ENCODE measurements around the gene NDUFB10.

Gene NDUFB10

DNA sequence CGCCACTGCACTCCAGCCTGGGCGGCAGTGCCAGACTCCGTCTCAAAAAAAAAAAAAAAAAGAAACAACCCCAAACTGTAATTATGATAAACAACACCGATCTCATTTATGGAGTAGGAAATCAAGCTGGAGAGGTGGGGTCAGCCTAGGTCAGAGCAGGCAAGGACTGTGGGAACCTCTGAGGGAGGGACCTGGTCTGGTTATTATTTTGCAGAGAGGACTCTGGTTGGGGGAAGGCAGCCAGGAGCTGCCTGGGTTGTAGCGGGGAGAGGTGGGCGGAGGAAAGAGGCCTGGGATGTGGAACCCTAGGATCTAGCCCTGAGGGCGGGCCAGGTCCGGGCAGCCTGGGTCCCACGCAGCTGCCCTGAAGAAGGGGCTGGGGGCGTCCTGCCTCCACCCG is 30.2 kb upstream of the NDUFB10 start:
- Histone ChIP-seq H3K4me2 (ENCODE audit: low read length, poor library complexity, severe bottlenecking) (peak overlapping the region; percentile 30), H3K9me3 (ENCODE audit: control insufficient read depth, low read length) (no peaks in the 10 kb centered on the region)
- no peak for DNase-seq

DNA sequence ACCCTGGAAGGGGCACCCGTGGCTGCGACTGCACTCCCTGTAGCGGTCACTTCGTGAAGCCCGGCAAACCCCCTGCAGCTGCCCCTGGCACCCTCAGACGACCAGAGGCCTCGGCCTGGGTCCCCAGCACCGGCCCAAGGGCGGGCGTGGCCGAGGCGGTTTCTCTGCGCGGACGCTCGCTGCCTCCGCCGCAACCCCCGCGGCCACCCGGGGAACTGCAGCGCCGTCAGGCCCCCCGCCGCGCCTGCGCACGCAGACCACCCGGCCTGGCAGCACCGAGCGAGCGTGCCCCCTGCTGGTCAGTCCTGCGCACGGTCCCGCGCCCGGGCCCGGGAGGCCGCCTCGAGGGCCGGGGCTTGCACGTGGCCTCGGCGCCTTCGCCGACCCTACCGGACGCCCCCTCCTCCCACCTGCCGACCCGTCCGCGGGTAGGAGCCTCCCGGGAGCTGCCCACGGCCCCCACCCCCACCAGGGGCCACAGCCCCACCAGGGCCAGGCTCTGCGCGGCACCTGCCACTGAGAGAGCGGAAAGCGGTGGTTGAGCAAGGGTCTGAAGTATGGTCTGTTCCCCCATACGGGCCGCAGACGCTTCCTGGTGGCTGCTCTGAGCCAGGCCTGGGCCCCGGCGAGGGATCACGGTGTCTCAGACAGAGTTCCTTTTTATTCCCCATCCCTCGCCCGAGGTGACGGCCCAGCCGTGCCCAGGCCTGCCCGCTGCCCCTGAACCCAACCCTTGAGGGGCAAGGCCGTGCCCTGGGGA is 29.6 kb upstream of the NDUFB10 start:
- Histone ChIP-seq H3K4me2 (ENCODE audit: low read length, poor library complexity, severe bottlenecking) (peak overlapping the region; percentile 77), H3K36me3 (ENCODE audit: control insufficient read depth in 1 of 2, insufficient read depth in 2 of 2, low read depth in 1 of 2, low read length in 2 of 2) (no peaks in the 10 kb centered on the region), H3K14ac (ENCODE audit: low read length in 2 of 2) (no peak overlapping the region), H2BK12ac (ENCODE audit: low read length in 2 of 2) (no peak overlapping the region), H3K4me1 (ENCODE audit: control insufficient read depth, insufficient read depth, low read depth, low read length) (peaks cover 20% of the 10 kb centered on the region), H3K18ac (ENCODE audit: low read depth in 1 of 2, low read length in 2 of 2) (peak overlapping the region; percentile 75 to 94), H3K4me3 (ENCODE audit: insufficient read depth in 1 of 2, low read depth in 1 of 2, low read length in 2 of 2) (peak overlapping the region; percentile 57 to 72), H3K27ac (ENCODE audit: low read length, poor library complexity, severe bottlenecking) (no peak overlapping the region), H2BK5ac (ENCODE audit: low read depth, low read length, poor library complexity, severe bottlenecking) (no peak overlapping the region), H3K9me3 (ENCODE audit: control insufficient read depth, low read length) (no peaks in the 10 kb centered on the region), H2AK5ac (ENCODE audit: low read length, severe bottlenecking) (no peak overlapping the region), H3K79me1 (replicated peaks; ENCODE audit: low read length, poor library complexity, severe bottlenecking) (no peaks in the 10 kb centered on the region), H2AFZ (ENCODE audit: low read depth, low read length) (peak overlapping the region; percentile 54), H4K91ac (ENCODE audit: low read length) (peak overlapping the region; percentile 81), H3K4ac (ENCODE audit: low read depth in 1 of 2, low read length in 2 of 2) (no peak overlapping the region), H3K23ac (ENCODE audit: low read length in 2 of 2) (no peak overlapping the region), H3K9ac (ENCODE audit: low read length) (peak overlapping the region; percentile 63), H2BK120ac (ENCODE audit: low read depth, low read length) (peak overlapping the region; percentile 50), H2BK15ac (ENCODE audit: low read depth, poor library complexity, severe bottlenecking) (no peak overlapping the region), H4K8ac (ENCODE audit: low read length) (peak overlapping the region; percentile 98), H3K27me3 (ENCODE audit: control insufficient read depth in 1 of 2, insufficient read depth in 1 of 2, low read length in 2 of 2) (peaks cover 0 to 24% of the 10 kb centered on the region in 2 experiments)
- WGBS: 16% methylated on average over 52 of the region's 70 CpGs
- peak; percentile 73 for DNase-seq

More for the DNA sequence above, 30.2 kb upstream of the NDUFB10 start:
- no peak overlapping the region for H3K23ac ChIP-seq (ENCODE audit: low read length in 2 of 2)
- H3K4ac ChIP-seq (ENCODE audit: low read depth in 1 of 2, low read length in 2 of 2): peak overlapping the region in 1 of 2 experiments; percentile 62
- H3K27ac ChIP-seq (ENCODE audit: low read length, poor library complexity, severe bottlenecking): no peak overlapping the region
- H2BK120ac ChIP-seq (ENCODE audit: low read depth, low read length): peak overlapping the region; percentile 50
- peak overlapping the region; percentile 63 for H3K9ac ChIP-seq (ENCODE audit: low read length)
- H4K91ac ChIP-seq (ENCODE audit: low read length): peak overlapping the region; percentile 81
- peak overlapping the region; percentile 98 for H4K8ac ChIP-seq (ENCODE audit: low read length)
- H3K18ac ChIP-seq (ENCODE audit: low read depth in 1 of 2, low read length in 2 of 2): peak overlapping the region; percentile 75 to 94
- H2BK15ac ChIP-seq (ENCODE audit: low read depth, poor library complexity, severe bottlenecking): no peak overlapping the region
- H3K27me3 ChIP-seq (ENCODE audit: control insufficient read depth in 1 of 2, insufficient read depth in 1 of 2, low read length in 2 of 2): peaks cover 5 to 27% of the 10 kb centered on the region in 2 experiments
- no peaks in the 10 kb centered on the region for H3K36me3 ChIP-seq (ENCODE audit: control insufficient read depth in 1 of 2, insufficient read depth in 2 of 2, low read depth in 1 of 2, low read length in 2 of 2)
- H2BK5ac ChIP-seq (ENCODE audit: low read depth, low read length, poor library complexity, severe bottlenecking): no peak overlapping the region
- peak overlapping the region; percentile 57 to 72 for H3K4me3 ChIP-seq (ENCODE audit: insufficient read depth in 1 of 2, low read depth in 1 of 2, low read length in 2 of 2)
- no peak overlapping the region for H2AFZ ChIP-seq (ENCODE audit: low read depth, low read length)
- H3K4me1 ChIP-seq (ENCODE audit: control insufficient read depth, insufficient read depth, low read depth, low read length): peaks cover 21% of the 10 kb centered on the region
- H3K14ac ChIP-seq (ENCODE audit: low read length in 2 of 2): no peak overlapping the region
- no peak overlapping the region for H2AK5ac ChIP-seq (ENCODE audit: low read length, severe bottlenecking)
- H3K79me1 ChIP-seq (replicated peaks; ENCODE audit: low read length, poor library complexity, severe bottlenecking): no peaks in the 10 kb centered on the region
- 86% methylated on average over 2 of the region's 11 CpGs for WGBS
- no peak overlapping the region for H2BK12ac ChIP-seq (ENCODE audit: low read length in 2 of 2)

DNA sequence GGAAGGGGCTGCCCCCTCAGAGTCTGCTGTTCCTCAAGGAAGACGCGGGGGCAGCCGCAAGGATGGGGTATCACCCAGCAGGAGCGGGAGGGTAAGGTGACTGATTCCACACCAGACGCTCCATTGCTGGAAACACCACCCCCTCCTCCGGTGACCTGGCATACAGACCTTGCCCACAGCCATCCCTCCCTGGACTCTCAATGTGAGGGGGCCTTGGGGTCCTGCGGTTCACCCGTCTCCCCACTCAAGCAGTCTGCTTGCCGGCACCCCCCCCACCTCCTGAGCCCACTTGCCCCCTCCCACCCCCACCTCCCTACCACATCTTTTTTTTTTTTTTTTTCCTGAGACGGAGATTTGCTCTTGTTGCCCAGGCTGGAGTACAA is 29.0 kb upstream of the NDUFB10 start:
- H2BK15ac ChIP-seq (ENCODE audit: low read depth, poor library complexity, severe bottlenecking): no peak overlapping the region
- H2AFZ ChIP-seq (ENCODE audit: low read depth, low read length): no peak overlapping the region
- H3K14ac ChIP-seq (ENCODE audit: low read length in 2 of 2): no peak overlapping the region
- H2BK5ac ChIP-seq (ENCODE audit: low read depth, low read length, poor library complexity, severe bottlenecking): no peak overlapping the region
- no peaks in the 10 kb centered on the region for H3K79me1 ChIP-seq (replicated peaks; ENCODE audit: low read length, poor library complexity, severe bottlenecking)
- DNase-seq: no peak
- peaks cover 0 to 24% of the 10 kb centered on the region in 2 experiments for H3K27me3 ChIP-seq (ENCODE audit: control insufficient read depth in 1 of 2, insufficient read depth in 1 of 2, low read length in 2 of 2)
- no peak overlapping the region for H3K4me2 ChIP-seq (ENCODE audit: low read length, poor library complexity, severe bottlenecking)
- no peak overlapping the region for H3K4ac ChIP-seq (ENCODE audit: low read depth in 1 of 2, low read length in 2 of 2)
- no peak overlapping the region for H4K91ac ChIP-seq (ENCODE audit: low read length)
- H4K8ac ChIP-seq (ENCODE audit: low read length): peak overlapping the region; percentile 39
- 92% methylated on average over 9 of the region's 10 CpGs for WGBS
- no peak overlapping the region for H3K27ac ChIP-seq (ENCODE audit: low read length, poor library complexity, severe bottlenecking)
- peaks cover 0 to under 1% of the 10 kb centered on the region in 2 experiments for H3K36me3 ChIP-seq (ENCODE audit: control insufficient read depth in 1 of 2, insufficient read depth in 2 of 2, low read depth in 1 of 2, low read length in 2 of 2)
- no peaks in the 10 kb centered on the region for H3K9me3 ChIP-seq (ENCODE audit: control insufficient read depth, low read length)
- H2BK12ac ChIP-seq (ENCODE audit: low read length in 2 of 2): no peak overlapping the region
- H3K18ac ChIP-seq (ENCODE audit: low read depth in 1 of 2, low read length in 2 of 2): no peak overlapping the region
- H2BK120ac ChIP-seq (ENCODE audit: low read depth, low read length): no peak overlapping the region
- no peak overlapping the region for H3K23ac ChIP-seq (ENCODE audit: low read length in 2 of 2)
- H3K4me3 ChIP-seq (ENCODE audit: insufficient read depth in 1 of 2, low read depth in 1 of 2, low read length in 2 of 2): no peak overlapping the region
- H3K9ac ChIP-seq (ENCODE audit: low read length): no peak overlapping the region
- peaks cover 22% of the 10 kb centered on the region for H3K4me1 ChIP-seq (ENCODE audit: control insufficient read depth, insufficient read depth, low read depth, low read length)
- no peak overlapping the region for H2AK5ac ChIP-seq (ENCODE audit: low read length, severe bottlenecking)

DNA sequence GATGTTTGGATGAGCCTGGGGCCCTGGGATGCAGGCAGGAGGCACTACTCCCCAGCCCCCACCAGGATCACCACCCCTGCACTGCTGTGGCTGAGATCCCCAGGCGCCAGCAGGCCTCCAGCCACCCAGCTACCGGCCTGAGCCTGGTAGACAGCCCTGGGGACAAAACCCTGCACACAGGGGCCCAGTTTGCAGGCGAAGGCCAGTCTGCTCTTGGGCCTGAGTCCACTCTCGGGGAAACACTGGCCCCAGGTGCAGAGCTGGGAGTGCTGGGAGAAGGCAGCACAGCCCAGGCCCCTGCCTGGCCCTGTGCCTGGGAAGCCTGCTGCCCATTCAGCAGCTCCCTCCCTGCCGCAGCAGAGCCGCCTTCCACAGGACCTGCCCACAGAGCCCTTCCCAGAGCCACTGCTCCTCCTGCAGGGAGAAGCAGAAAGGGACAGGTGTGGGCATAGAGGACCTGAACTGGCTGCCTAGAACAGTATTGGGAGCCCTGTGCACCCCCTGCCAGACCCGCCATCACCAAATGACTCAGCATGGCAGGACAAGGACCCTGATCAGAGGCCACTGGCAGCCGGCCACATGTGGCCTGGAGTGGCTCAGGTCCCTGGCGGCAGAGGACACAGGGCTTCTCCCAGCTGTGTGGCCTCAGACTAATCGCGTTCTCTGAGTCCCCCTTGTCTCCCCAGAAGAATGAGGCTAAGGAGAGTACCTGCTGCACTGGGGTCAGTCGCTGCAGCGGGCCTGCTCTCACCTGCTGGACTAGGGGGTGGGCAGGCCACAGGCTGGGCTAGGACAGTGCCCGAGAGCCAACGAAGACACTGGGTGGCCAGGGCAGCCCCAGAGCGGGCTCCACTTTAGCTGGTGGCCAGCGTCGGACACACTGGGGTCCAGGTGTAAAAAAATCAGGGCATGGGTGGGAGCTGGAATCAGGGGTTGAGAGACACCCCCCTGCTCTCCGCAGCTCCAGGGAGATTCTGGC is 27.0 kb upstream of the NDUFB10 start:
- H4K91ac ChIP-seq (ENCODE audit: low read length): no peak overlapping the region
- DNase-seq: no peak
- no peak overlapping the region for H3K4ac ChIP-seq (ENCODE audit: low read depth in 1 of 2, low read length in 2 of 2)
- H4K8ac ChIP-seq (ENCODE audit: low read length): no peak overlapping the region
- H3K36me3 ChIP-seq (ENCODE audit: control insufficient read depth in 1 of 2, insufficient read depth in 2 of 2, low read depth in 1 of 2, low read length in 2 of 2): peaks cover 4 to 12% of the 10 kb centered on the region in 2 experiments
- no peaks in the 10 kb centered on the region for H3K79me1 ChIP-seq (replicated peaks; ENCODE audit: low read length, poor library complexity, severe bottlenecking)
- no peak overlapping the region for H2AK5ac ChIP-seq (ENCODE audit: low read length, severe bottlenecking)
- no peak overlapping the region for H3K14ac ChIP-seq (ENCODE audit: low read length in 2 of 2)
- no peak overlapping the region for H2AFZ ChIP-seq (ENCODE audit: low read depth, low read length)
- no peak overlapping the region for H2BK12ac ChIP-seq (ENCODE audit: low read length in 2 of 2)
- no peak overlapping the region for H3K4me3 ChIP-seq (ENCODE audit: insufficient read depth in 1 of 2, low read depth in 1 of 2, low read length in 2 of 2)
- no peak overlapping the region for H2BK5ac ChIP-seq (ENCODE audit: low read depth, low read length, poor library complexity, severe bottlenecking)
- no peak overlapping the region for H3K9ac ChIP-seq (ENCODE audit: low read length)
- H3K9me3 ChIP-seq (ENCODE audit: control insufficient read depth, low read length): no peaks in the 10 kb centered on the region
- peak overlapping the region in 1 of 2 experiments; percentile 56 for H3K23ac ChIP-seq (ENCODE audit: low read length in 2 of 2)
- no peak overlapping the region for H2BK15ac ChIP-seq (ENCODE audit: low read depth, poor library complexity, severe bottlenecking)
- 82% methylated on average over 19 of the region's 19 CpGs for WGBS
- H2BK120ac ChIP-seq (ENCODE audit: low read depth, low read length): no peak overlapping the region
- H3K18ac ChIP-seq (ENCODE audit: low read depth in 1 of 2, low read length in 2 of 2): no peak overlapping the region
- no peak overlapping the region for H3K4me2 ChIP-seq (ENCODE audit: low read length, poor library complexity, severe bottlenecking)
- peaks cover 22% of the 10 kb centered on the region for H3K4me1 ChIP-seq (ENCODE audit: control insufficient read depth, insufficient read depth, low read depth, low read length)
- no peak overlapping the region for H3K27ac ChIP-seq (ENCODE audit: low read length, poor library complexity, severe bottlenecking)
- H3K27me3 ChIP-seq (ENCODE audit: control insufficient read depth in 1 of 2, insufficient read depth in 1 of 2, low read length in 2 of 2): peaks cover 0 to 24% of the 10 kb centered on the region in 2 experiments
